ENCODE data around the gene PSIP1. TPM values are rescaled to one million over a fixed set of nuclear protein-coding genes. Genes with fewer than 3 reads are reported as not detected.

Gene PSIP1
- total RNA-seq, 1 donor from 2014 or later = 10.5 TPM

DNA sequence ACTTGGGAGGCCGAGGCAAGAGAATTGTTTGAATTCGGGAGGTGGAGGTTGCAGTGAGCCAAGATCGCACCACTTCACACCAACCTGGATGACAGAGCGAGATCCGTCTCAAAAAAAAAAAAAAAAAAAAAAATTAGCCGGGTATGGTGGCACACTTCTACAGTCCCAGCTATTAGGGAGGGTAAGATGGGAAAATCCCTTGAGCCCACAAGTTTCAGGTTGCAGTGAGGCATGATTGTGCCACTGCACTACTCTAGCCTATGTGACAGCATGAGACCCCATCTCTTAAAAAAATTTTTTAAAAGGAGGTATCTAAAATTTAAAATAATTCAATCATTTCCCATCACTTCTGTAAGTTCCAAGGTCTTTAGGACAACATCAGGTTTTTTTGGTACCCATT lies 26.0 kb downstream of the PSIP1 start:
- H3K36me3 ChIP-seq (ENCODE audit: control insufficient read depth, insufficient read depth, low read length) = no peaks in the 10 kb centered on the region
- TF ChIP-seq CTCF (IDR thresholded peaks at IDR 0.05; ENCODE audit: insufficient read depth, low read length, severe bottlenecking) = no peak
- no peak overlapping the region for H3K4me3 ChIP-seq (ENCODE audit: low read depth, low read length)
- FAIRE-seq (no peak), DNase-seq (ENCODE audit: low read depth) (no peak)
- H3K27me3 ChIP-seq (ENCODE audit: control insufficient read depth, insufficient read depth, low read length) = no peaks in the 10 kb centered on the region

DNA sequence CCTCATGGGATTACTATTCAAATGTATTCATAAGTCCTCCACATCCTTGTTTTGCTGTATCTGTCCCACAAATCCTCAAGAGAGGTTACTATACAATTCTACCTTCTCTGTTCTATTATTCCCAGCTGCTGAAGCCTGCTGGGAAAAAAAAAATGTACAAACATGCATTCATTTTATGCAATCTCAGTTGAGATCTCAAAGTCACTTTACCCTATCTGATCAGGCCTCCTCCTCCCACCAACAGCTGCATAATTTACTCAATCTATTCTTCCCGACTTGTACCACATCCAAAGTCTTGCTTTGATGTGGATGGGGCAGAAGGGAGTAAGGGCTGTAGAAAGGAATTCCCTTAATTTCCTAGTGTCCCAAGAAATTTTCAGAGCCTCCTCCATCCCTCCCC lies 28.6 kb downstream of the PSIP1 start:
- FAIRE-seq (no peak), DNase-seq (ENCODE audit: low read depth) (no peak)
- TF ChIP-seq CTCF (IDR thresholded peaks at IDR 0.05; ENCODE audit: insufficient read depth, low read length, severe bottlenecking) = no peak
- Histone ChIP-seq H3K4me3 (ENCODE audit: low read depth, low read length) (no peak overlapping the region), H3K27me3 (ENCODE audit: control insufficient read depth, insufficient read depth, low read length) (no peaks in the 10 kb centered on the region), H3K36me3 (ENCODE audit: control insufficient read depth, insufficient read depth, low read length) (no peaks in the 10 kb centered on the region)

GRCh38 chr9:15480028-15480427 lies 30.7 kb downstream of the PSIP1 start:
- no peaks in the 10 kb centered on the region for H3K27me3 ChIP-seq (ENCODE audit: control insufficient read depth, insufficient read depth, low read length)
- H3K4me3 ChIP-seq (ENCODE audit: low read depth, low read length) = no peak overlapping the region
- TF ChIP-seq CTCF (IDR thresholded peaks at IDR 0.05; ENCODE audit: insufficient read depth, low read length, severe bottlenecking) = no peak
- FAIRE-seq (no peak), DNase-seq (ENCODE audit: low read depth) (no peak)
- H3K36me3 ChIP-seq (ENCODE audit: control insufficient read depth, insufficient read depth, low read length) = no peaks in the 10 kb centered on the region

GRCh38 chr9:15475923-15476536 lies 34.7 kb downstream of the PSIP1 start:
- H3K4me3 ChIP-seq (ENCODE audit: low read depth, low read length) = no peak overlapping the region
- DNase-seq (ENCODE audit: low read depth) = no peak
- TF ChIP-seq CTCF (IDR thresholded peaks at IDR 0.05; ENCODE audit: insufficient read depth, low read length, severe bottlenecking) = no peak
- no peaks in the 10 kb centered on the region for H3K36me3 ChIP-seq (ENCODE audit: control insufficient read depth, insufficient read depth, low read length)
- no peak for FAIRE-seq
- H3K27me3 ChIP-seq (ENCODE audit: control insufficient read depth, insufficient read depth, low read length) = no peaks in the 10 kb centered on the region

DNA sequence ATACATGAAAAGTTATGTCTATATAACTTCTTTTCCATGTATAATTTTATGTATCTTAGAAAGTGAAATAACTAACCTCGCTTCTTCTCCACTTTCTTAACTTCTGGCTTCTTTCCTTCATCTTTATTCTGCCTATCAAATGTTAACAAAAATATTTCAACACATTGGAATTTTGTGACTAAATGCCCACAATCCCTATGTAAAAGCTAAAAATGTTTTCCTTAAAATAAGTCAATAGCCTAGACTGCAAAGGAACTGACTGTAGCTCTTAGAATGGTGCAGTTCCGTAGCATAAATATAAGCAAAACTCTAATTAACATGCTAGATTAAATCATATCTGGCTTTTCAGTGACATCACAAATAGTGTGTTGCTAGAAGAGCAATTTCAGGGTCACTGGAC lies 40.9 kb downstream of the PSIP1 start:
- TF ChIP-seq CTCF (IDR thresholded peaks at IDR 0.05; ENCODE audit: insufficient read depth, low read length, severe bottlenecking) = no peak
- H3K27me3 ChIP-seq (ENCODE audit: control insufficient read depth, insufficient read depth, low read length) = no peaks in the 10 kb centered on the region
- H3K4me3 ChIP-seq (ENCODE audit: low read depth, low read length) = no peak overlapping the region
- peaks cover 2% of the 10 kb centered on the region for H3K36me3 ChIP-seq (ENCODE audit: control insufficient read depth, insufficient read depth, low read length)
- no peak for DNase-seq (ENCODE audit: low read depth)
- FAIRE-seq = no peak

- TF ChIP-seq CTCF (IDR thresholded peaks at IDR 0.05; ENCODE audit: insufficient read depth, low read length, severe bottlenecking) = no peak
- FAIRE-seq (no peak), DNase-seq (ENCODE audit: low read depth) (no peak)
- Histone ChIP-seq H3K36me3 (ENCODE audit: control insufficient read depth, insufficient read depth, low read length) (peaks cover 2% of the 10 kb centered on the region), H3K4me3 (ENCODE audit: low read depth, low read length) (no peak overlapping the region), H3K27me3 (ENCODE audit: control insufficient read depth, insufficient read depth, low read length) (no peaks in the 10 kb centered on the region)
These were observed 41.4 kb downstream of the PSIP1 start for GRCh38 chr9:15469406-15469805.
